Measurements from ENCODE around the gene ABHD16B.

Gene ABHD16B

GRCh38 chr20:63861365-63861934 is at the start of gene ABHD16B:
TSS of gene ABHD16B (plus strand) at chr20:63861498. CDS start at chr20:63861541, 43 bp downstream.
- Mint-ChIP-seq H3K36me3 (ENCODE audit: low read depth) (peaks cover 44% of the 10 kb centered on the region), H3K4me3 (no peak within 1 kb of the TSS), H3K27ac (no peak within 1 kb of the TSS), H3K27me3 (no peaks in the 10 kb centered on the region), H3K9me3 (no peaks in the 10 kb centered on the region), H3K4me1 (ENCODE audit: low read depth) (peaks cover 41% of the 10 kb centered on the region)
- no peak for DNase-seq

GRCh38 chr20:63814891-63815614 is 46.2 kb upstream of the ABHD16B start:
- no peaks in the 10 kb centered on the region for H3K9me3 Mint-ChIP-seq
- no peak overlapping the region for H3K4me3 Mint-ChIP-seq
- H3K36me3 Mint-ChIP-seq (ENCODE audit: low read depth), result no peaks in the 10 kb centered on the region
- H3K27ac Mint-ChIP-seq, result no peak overlapping the region
- no peaks in the 10 kb centered on the region for H3K4me1 Mint-ChIP-seq (ENCODE audit: low read depth)
- no peaks in the 10 kb centered on the region for H3K27me3 Mint-ChIP-seq
- no peak for DNase-seq

GRCh38 chr20:63815615-63816253 is 45.6 kb upstream of the ABHD16B start:
- no peaks in the 10 kb centered on the region for H3K27me3 Mint-ChIP-seq
- no peaks in the 10 kb centered on the region for H3K36me3 Mint-ChIP-seq (ENCODE audit: low read depth)
- H3K27ac Mint-ChIP-seq, result no peak overlapping the region
- H3K4me1 Mint-ChIP-seq (ENCODE audit: low read depth), result no peaks in the 10 kb centered on the region
- H3K9me3 Mint-ChIP-seq, result no peaks in the 10 kb centered on the region
- DNase-seq, result no peak
- H3K4me3 Mint-ChIP-seq, result no peak overlapping the region

GRCh38 chr20:63819224-63819921 is 41.9 kb upstream of the ABHD16B start:
- Mint-ChIP-seq H3K4me3 (no peak overlapping the region), H3K27ac (no peak overlapping the region), H3K4me1 (ENCODE audit: low read depth) (no peaks in the 10 kb centered on the region), H3K9me3 (no peaks in the 10 kb centered on the region), H3K27me3 (peaks cover 12% of the 10 kb centered on the region), H3K36me3 (ENCODE audit: low read depth) (no peaks in the 10 kb centered on the region)
- DNase-seq, result no peak

- Mint-ChIP-seq H3K36me3 (ENCODE audit: low read depth) (no peaks in the 10 kb centered on the region), H3K27me3 (peaks cover 26% of the 10 kb centered on the region), H3K4me3 (no peak overlapping the region), H3K27ac (no peak overlapping the region), H3K4me1 (ENCODE audit: low read depth) (peaks cover 12% of the 10 kb centered on the region), H3K9me3 (no peaks in the 10 kb centered on the region)
- DNase-seq, result no peak
These were observed 39.5 kb upstream of the ABHD16B start for GRCh38 chr20:63821811-63822210.

GRCh38 chr20:63822276-63822696 is 39.0 kb upstream of the ABHD16B start:
- H3K36me3 Mint-ChIP-seq (ENCODE audit: low read depth), result no peaks in the 10 kb centered on the region
- H3K27ac Mint-ChIP-seq, result no peak overlapping the region
- H3K27me3 Mint-ChIP-seq, result peaks cover 30% of the 10 kb centered on the region
- DNase-seq, result no peak
- no peaks in the 10 kb centered on the region for H3K9me3 Mint-ChIP-seq
- no peak overlapping the region for H3K4me3 Mint-ChIP-seq
- peaks cover 14% of the 10 kb centered on the region for H3K4me1 Mint-ChIP-seq (ENCODE audit: low read depth)

- Mint-ChIP-seq H3K4me1 (ENCODE audit: low read depth) (peaks cover 14% of the 10 kb centered on the region), H3K27ac (no peak overlapping the region), H3K36me3 (ENCODE audit: low read depth) (no peaks in the 10 kb centered on the region), H3K27me3 (peaks cover 41% of the 10 kb centered on the region), H3K4me3 (no peak overlapping the region), H3K9me3 (no peaks in the 10 kb centered on the region)
- DNase-seq, result no peak
These were observed 37.5 kb upstream of the ABHD16B start for GRCh38 chr20:63823691-63824311.

GRCh38 chr20:63825331-63826118 is 35.8 kb upstream of the ABHD16B start:
- Mint-ChIP-seq H3K4me3 (no peak overlapping the region), H3K36me3 (ENCODE audit: low read depth) (no peaks in the 10 kb centered on the region), H3K27ac (no peak overlapping the region), H3K4me1 (ENCODE audit: low read depth) (peaks cover 27% of the 10 kb centered on the region), H3K9me3 (no peaks in the 10 kb centered on the region), H3K27me3 (peaks cover 54% of the 10 kb centered on the region)
- no peak for DNase-seq

- Mint-ChIP-seq H3K4me1 (ENCODE audit: low read depth) (peaks cover 27% of the 10 kb centered on the region), H3K9me3 (no peaks in the 10 kb centered on the region), H3K27ac (no peak overlapping the region), H3K27me3 (peaks cover 53% of the 10 kb centered on the region), H3K4me3 (no peak overlapping the region), H3K36me3 (ENCODE audit: low read depth) (no peaks in the 10 kb centered on the region)
- DNase-seq, result no peak
These were observed 34.5 kb upstream of the ABHD16B start for GRCh38 chr20:63826753-63827152.

- Mint-ChIP-seq H3K4me3 (no peak overlapping the region), H3K27ac (no peak overlapping the region), H3K9me3 (no peaks in the 10 kb centered on the region), H3K4me1 (ENCODE audit: low read depth) (peaks cover 27% of the 10 kb centered on the region), H3K27me3 (peaks cover 58% of the 10 kb centered on the region), H3K36me3 (ENCODE audit: low read depth) (no peaks in the 10 kb centered on the region)
- DNase-seq, result no peak
These were observed 33.2 kb upstream of the ABHD16B start for GRCh38 chr20:63828124-63828523.

GRCh38 chr20:63828545-63828944 is 32.8 kb upstream of the ABHD16B start:
- Mint-ChIP-seq H3K4me1 (ENCODE audit: low read depth) (peaks cover 27% of the 10 kb centered on the region), H3K27ac (no peak overlapping the region), H3K36me3 (ENCODE audit: low read depth) (no peaks in the 10 kb centered on the region), H3K27me3 (peaks cover 62% of the 10 kb centered on the region), H3K4me3 (no peak overlapping the region), H3K9me3 (no peaks in the 10 kb centered on the region)
- no peak for DNase-seq

GRCh38 chr20:63828951-63829350 is 32.3 kb upstream of the ABHD16B start:
- Mint-ChIP-seq H3K9me3 (no peaks in the 10 kb centered on the region), H3K27me3 (peaks cover 62% of the 10 kb centered on the region), H3K36me3 (ENCODE audit: low read depth) (no peaks in the 10 kb centered on the region), H3K4me3 (no peak overlapping the region), H3K4me1 (ENCODE audit: low read depth) (peaks cover 27% of the 10 kb centered on the region), H3K27ac (no peak overlapping the region)
- DNase-seq, result no peak

GRCh38 chr20:63829603-63829944 is 31.7 kb upstream of the ABHD16B start:
- peak overlapping the region; percentile 72 for H3K4me3 Mint-ChIP-seq
- peaks cover 61% of the 10 kb centered on the region for H3K27me3 Mint-ChIP-seq
- H3K9me3 Mint-ChIP-seq, result no peaks in the 10 kb centered on the region
- H3K36me3 Mint-ChIP-seq (ENCODE audit: low read depth), result no peaks in the 10 kb centered on the region
- H3K27ac Mint-ChIP-seq, result no peak overlapping the region
- no peak for DNase-seq
- peaks cover 27% of the 10 kb centered on the region for H3K4me1 Mint-ChIP-seq (ENCODE audit: low read depth)
